Coronary artery (tissue), 2 donors: ENCODE measurements around the gene ZDBF2.

Experiments
- DNase-seq: peaks from one replicate; pipeline ENCODE4 v3.0.0-alpha.2; 2017; ENCODE audit warnings: low spot score
- H3K27ac ChIP-seq, 2 donors: fragments of 200-600 bp; sonication (generic); one replicate each; pipeline ENCODE4 v1.5.1; 2016 to 2019
- H3K4me3 ChIP-seq: fragments of 200-600 bp; sonication (generic); 2 replicates; pipeline ENCODE4 v1.5.1; 2016; ENCODE audit warnings: mild to moderate bottlenecking, moderate library complexity
- TF ChIP-seq, protein P1 (sequence below): fragments of 200-600 bp; sonication (generic); IDR thresholded peaks from one replicate; pipeline ENCODE4 v1.5.1; 2019; ENCODE audit warnings: antibody characterized with exemption

ZDBF2 gene

DNA sequence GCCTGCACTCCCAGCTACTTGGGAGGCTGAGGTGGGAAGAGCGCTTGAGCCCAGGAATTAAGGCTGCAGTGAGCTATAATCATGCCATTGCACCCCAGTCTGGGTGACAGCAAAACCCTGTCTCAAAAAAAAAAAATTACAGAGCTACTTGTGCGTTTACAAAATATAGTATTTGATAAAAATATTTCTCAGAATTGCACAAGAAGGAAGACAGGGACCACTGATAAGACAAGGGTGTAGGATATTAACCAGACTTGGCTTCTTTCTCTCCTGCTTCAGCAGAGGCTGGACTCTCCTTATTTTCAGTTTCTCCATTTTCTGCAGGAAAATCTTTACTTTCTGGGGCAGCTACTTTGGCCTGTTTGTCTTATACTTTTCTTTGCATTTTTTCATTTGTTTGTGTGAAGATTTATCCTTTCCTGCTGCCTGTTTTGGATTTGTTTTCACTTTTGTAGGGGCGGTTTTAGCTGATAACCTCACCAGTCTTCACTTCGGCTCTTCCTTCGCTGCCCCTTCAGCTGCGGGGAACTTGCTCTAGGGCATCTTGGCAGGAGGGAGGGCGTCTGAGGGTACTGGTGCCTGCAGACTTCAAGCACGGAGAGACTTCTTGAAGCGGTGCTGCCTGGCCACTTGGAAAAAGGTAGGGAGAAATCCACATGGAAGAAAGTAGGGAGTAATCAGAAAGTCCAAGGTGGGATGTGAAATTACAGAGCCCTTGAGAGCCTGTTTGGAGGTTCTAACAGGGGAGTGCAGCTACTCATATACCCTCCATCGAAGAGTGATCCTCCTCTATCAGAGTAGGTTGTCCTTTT is 14.9 kb upstream of the ZDBF2 start:
- TF ChIP-seq, protein P1, sequence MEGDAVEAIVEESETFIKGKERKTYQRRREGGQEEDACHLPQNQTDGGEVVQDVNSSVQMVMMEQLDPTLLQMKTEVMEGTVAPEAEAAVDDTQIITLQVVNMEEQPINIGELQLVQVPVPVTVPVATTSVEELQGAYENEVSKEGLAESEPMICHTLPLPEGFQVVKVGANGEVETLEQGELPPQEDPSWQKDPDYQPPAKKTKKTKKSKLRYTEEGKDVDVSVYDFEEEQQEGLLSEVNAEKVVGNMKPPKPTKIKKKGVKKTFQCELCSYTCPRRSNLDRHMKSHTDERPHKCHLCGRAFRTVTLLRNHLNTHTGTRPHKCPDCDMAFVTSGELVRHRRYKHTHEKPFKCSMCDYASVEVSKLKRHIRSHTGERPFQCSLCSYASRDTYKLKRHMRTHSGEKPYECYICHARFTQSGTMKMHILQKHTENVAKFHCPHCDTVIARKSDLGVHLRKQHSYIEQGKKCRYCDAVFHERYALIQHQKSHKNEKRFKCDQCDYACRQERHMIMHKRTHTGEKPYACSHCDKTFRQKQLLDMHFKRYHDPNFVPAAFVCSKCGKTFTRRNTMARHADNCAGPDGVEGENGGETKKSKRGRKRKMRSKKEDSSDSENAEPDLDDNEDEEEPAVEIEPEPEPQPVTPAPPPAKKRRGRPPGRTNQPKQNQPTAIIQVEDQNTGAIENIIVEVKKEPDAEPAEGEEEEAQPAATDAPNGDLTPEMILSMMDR = no peak
- DNase-seq = no peak
- Histone ChIP-seq H3K4me3 (no peak overlapping the region), H3K27ac (no peak overlapping the region)

DNA sequence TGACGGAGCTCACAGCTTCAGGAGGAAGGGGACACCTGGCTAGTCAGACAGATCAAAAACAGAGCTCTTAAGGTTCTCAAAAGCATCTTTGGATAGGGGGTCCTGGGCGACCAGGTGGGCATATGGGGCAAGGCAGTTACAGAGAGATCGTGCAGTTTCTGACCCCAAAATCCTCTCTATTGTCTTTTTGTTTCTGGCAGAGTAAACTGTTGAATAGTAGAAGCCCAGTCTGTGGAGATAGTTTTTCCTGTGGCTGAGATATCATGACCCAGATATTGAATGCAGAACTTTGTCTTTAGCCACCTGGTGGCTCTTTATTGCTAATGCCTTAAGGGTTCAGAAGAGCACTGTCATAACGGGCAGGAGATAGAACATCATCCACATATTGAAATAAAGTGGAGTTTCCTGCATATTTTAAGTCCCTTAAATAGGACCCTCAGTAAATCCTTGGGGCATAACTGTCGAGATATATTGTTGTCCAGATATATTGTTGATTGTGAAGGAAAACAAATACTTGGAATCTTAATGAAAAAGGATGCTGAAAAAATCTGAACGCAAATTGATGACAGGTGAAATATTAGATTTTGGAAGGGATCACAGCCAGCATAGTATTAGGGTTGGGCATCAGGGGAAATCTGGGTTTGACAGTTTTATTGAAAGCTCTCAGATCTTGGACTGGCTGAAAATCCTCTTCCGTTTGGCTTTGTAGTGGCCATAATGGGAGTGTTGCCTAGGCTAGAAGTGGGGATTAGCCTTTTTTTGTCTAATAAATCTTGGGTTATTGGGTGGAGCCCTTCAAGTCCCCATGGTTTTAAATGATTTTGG is 14.1 kb upstream of the ZDBF2 start:
- TF ChIP-seq, protein P1 = no peak
- Histone ChIP-seq H3K4me3 (no peak overlapping the region), H3K27ac (no peak overlapping the region)
- DNase-seq = no peak

DNA sequence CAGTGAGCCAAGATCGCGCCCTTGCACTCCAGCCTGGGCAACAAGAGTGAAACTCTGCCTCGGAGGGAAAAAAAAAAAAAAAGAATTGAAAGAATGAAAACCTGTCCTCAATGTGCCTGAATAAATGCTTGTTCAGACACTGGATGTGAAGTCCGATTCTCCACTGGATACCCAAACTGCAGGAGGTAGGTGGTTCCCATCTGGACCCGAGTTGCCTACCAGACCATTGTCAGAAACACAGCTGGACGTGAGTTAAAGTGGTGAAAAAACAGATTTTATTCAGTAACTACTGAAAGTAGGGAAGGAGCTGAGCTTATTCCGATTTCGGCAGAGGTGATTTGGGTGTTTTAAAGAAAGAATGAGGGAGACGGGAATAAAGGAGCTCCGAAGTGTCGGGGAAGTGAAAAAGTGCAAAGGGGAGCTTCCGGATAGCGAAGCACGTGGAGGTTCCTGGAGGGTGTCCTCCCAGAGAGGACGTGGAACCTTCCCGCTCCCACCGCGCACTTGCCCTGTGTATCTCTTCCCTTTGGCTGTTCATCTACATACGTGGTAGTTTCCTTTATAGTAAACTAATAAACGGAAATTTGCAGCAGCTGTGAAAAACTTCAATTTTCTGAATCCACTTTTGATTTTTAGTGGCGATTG is 10.4 kb upstream of the ZDBF2 start:
- no peak for DNase-seq
- H3K4me3 ChIP-seq = no peak overlapping the region
- H3K27ac ChIP-seq = no peak overlapping the region
- TF ChIP-seq, protein P1 = no peak

DNA sequence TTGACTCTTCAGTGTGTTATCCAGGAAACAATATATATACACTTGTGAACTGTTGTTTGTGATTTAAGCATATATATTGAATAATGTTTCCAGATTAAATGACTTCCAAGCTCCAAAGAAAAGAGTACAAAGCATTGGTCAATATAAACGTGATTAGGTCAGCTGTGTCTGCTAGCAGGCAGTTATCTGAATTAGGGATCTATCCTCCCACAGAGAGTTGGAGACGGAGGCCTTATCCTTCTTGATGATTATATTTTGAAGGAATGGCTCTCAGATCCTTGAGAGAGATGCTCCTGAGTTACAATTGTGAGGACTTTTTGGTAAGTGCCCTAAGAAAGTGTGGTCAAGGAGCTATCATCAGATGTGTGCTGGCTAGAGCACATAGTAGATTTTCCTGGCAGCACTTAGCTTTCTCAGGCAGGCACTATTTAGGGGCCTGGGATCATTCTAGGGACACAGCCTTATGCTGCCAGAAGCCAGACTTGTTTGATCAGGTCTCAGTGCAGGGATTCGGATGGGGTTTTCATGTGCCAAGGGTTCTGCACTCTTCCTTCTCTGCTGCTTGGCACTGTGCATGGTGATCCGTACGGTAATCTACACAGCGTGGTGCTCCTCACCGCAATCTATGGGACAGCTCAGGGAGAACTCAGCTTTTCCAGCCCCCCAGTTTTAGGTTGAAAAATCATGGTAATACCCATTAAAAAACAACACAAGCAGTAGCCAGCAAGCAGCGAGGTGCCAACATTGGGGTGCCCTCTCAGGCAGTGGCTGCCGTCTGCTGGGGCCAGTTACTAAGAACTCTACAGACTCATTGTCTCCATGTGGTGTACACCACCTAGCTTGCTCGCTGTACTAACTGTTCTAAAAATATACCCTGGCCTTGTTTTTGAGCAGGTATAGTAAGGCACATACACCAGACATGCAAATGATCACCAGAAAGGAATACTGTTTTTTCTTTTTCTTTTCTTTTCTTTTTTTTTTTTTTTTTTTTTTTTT is 8.0 kb upstream of the ZDBF2 start:
- TF ChIP-seq, protein P1 = no peak
- Histone ChIP-seq H3K27ac (no peak overlapping the region), H3K4me3 (no peak overlapping the region)
- no peak for DNase-seq

DNA sequence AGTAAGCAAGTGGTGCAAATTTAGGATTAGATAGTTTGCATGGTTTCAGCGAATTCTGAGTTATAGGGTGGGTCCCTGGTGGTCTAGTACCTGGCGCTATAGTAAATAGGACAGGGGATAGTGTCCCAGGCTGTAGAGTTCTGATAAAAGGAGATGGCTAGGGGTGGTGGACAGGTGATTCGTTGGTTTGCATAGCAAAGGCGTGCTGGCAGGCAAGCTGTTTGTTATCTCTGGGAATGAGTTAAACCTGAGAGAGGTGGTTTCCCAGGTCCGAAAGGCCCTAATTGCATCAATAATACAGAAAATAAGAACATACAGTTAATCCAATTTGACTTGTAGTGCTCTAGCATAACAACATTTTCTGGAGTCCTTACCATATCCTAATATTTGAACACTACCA is 6.9 kb upstream of the ZDBF2 start:
- TF ChIP-seq, protein P1 = no peak
- no peak overlapping the region for H3K4me3 ChIP-seq

DNA sequence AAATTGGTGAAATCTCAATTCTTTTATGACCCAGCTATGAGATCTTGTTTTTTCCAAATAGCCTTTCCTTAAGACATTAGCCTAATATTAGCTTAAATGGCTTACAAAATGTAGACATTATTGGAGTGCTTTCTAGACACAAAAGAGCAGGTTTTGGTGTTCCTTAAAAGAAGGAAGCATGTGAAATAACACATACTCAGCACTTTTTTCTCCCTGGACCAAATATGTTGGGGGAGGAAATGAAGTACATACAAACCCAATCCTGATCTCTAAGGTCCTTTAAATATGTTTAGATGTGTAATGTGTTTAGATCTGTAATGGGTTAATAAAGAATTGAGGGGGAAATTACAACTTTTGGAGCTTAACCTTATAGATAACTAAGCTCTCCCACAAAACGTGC is 3.4 kb upstream of the ZDBF2 start:
- H3K27ac ChIP-seq = no peak overlapping the region
- TF ChIP-seq, protein P1 = no peak
- DNase-seq = no peak
- H3K4me3 ChIP-seq = no peak overlapping the region

More for the DNA sequence above, 6.9 kb upstream of the ZDBF2 start:
- DNase-seq = no peak
- H3K27ac ChIP-seq = no peak overlapping the region
